NCI-H526 treated with DMSO at 0.1 percent for 48 hours (cell line): Measurements from ENCODE around the gene SIRT6.
"Not testable (repeated sequence)": the region's sequence is repeated elsewhere in the genome, so short reads cannot be mapped to it uniquely, and the experiment has no call there.

ENCODE experiments used
- DNase-seq: peaks from one replicate; lab custom pipeline; 2025; lab: John Stamatoyannopoulos, UW

SIRT6 gene

GRCh38 chr19:4199699-4200293 is 17.4 kb upstream of the SIRT6 start:
- no peak for DNase-seq

- DNase-seq, result no peak
These were observed 16.2 kb upstream of the SIRT6 start for GRCh38 chr19:4198467-4199126.

- no peak for DNase-seq
These were observed 15.5 kb upstream of the SIRT6 start for GRCh38 chr19:4197625-4198466.

GRCh38 chr19:4197228-4197624 is 14.9 kb upstream of the SIRT6 start:
- no peak for DNase-seq

- no peak for DNase-seq
These were observed 14.3 kb upstream of the SIRT6 start for GRCh38 chr19:4196587-4197148.

- DNase-seq, result no peak
These were observed 13.6 kb upstream of the SIRT6 start for GRCh38 chr19:4196009-4196408.

GRCh38 chr19:4194353-4194752 is 12.0 kb upstream of the SIRT6 start:
- no peak for DNase-seq

GRCh38 chr19:4192537-4192936 is 10.2 kb upstream of the SIRT6 start:
- not testable (repeated sequence) for DNase-seq

GRCh38 chr19:4189641-4190040 is 7.3 kb upstream of the SIRT6 start:
- DNase-seq, result no peak

GRCh38 chr19:4187313-4188122 is 5.2 kb upstream of the SIRT6 start:
- DNase-seq, result no peak

GRCh38 chr19:4186087-4186993 is 4.0 kb upstream of the SIRT6 start:
- DNase-seq, result peak; percentile 18

GRCh38 chr19:4185413-4186086 is 3.2 kb upstream of the SIRT6 start:
- DNase-seq, result no peak

GRCh38 chr19:4184718-4185352 is 2.5 kb upstream of the SIRT6 start:
- no peak for DNase-seq

GRCh38 chr19:4183967-4184717 is 1.8 kb upstream of the SIRT6 start:
- no peak for DNase-seq

- DNase-seq, result no peak
These were observed 1.3 kb downstream of the SIRT6 start for GRCh38 chr19:4181053-4181508.

- DNase-seq, result no peak
These were observed 3.4 kb downstream of the SIRT6 start for GRCh38 chr19:4178990-4179389.

- DNase-seq, result no peak
These were observed 5.2 kb downstream of the SIRT6 start for GRCh38 chr19:4177146-4177545.

GRCh38 chr19:4175669-4175931 is 6.8 kb downstream of the SIRT6 start:
- DNase-seq, result no peak
